DOHH2 (cell line): ENCODE results near the gene ANGEL2.
A peak's percentile ranks its signal among the peaks of the same experiment; 100 is the strongest.
"Not testable (repeated sequence)": the region's sequence is repeated elsewhere in the genome, so short reads cannot be mapped to it uniquely, and the experiment has no call there.

Experiments used
- H3F3A ChIP-seq: fragments of 200-600 bp; sonication (generic), shearing (Covaris generic); 2 replicates; pipeline ENCODE4 v1.6.0; 2016; ENCODE audit warnings: antibody characterized with exemption, mild to moderate bottlenecking; ENCODE audit not compliant: control insufficient read depth, insufficient read depth
- H3K27ac ChIP-seq: fragments of 200-600 bp; sonication (generic); 2 replicates; pipeline ENCODE4 v1.5.1; 2014; ENCODE audit warnings: low read depth, mild to moderate bottlenecking, low read length, moderate library complexity
- H3K27me3 ChIP-seq: fragments of 200-600 bp; sonication (generic); 2 replicates; pipeline ENCODE4 v1.6.1; 2014; ENCODE audit warnings: mild to moderate bottlenecking, low read length, mixed read lengths; ENCODE audit not compliant: control insufficient read depth
- H3K36me3 ChIP-seq: fragments of 200-600 bp; sonication (generic); 2 replicates; pipeline ENCODE4 v1.6.1; 2014; ENCODE audit warnings: mild to moderate bottlenecking, low read length, moderate library complexity, mixed read lengths; ENCODE audit not compliant: control insufficient read depth
- H3K4me1 ChIP-seq: fragments of 200-600 bp; sonication (generic); 2 replicates; pipeline ENCODE4 v1.6.1; 2014; ENCODE audit warnings: mild to moderate bottlenecking, low read length, mixed read lengths; ENCODE audit not compliant: control insufficient read depth
- H3K4me2 ChIP-seq: fragments of 200-600 bp; sonication (generic); 2 replicates; pipeline ENCODE4 v1.6.0; 2014; ENCODE audit warnings: mild to moderate bottlenecking, low read length, moderate library complexity
- H3K4me3 ChIP-seq: fragments of 200-600 bp; sonication (generic); 2 replicates; pipeline ENCODE4 v1.5.1; 2014; ENCODE audit warnings: mild to moderate bottlenecking, low read length, mixed read lengths
- H3K79me2 ChIP-seq: fragments of 200-600 bp; sonication (generic); 2 replicates; pipeline ENCODE4 v1.6.1; 2014; ENCODE audit warnings: mild to moderate bottlenecking, low read length, mixed read lengths; ENCODE audit not compliant: control insufficient read depth
- H3K9me2 ChIP-seq: fragments of 200-600 bp; sonication (generic); replicated peaks from 2 replicates; pipeline ENCODE4 v1.6.1; 2014; ENCODE audit warnings: mild to moderate bottlenecking, low read length, mixed read lengths; ENCODE audit not compliant: control insufficient read depth
- H3K9me3 ChIP-seq: fragments of 200-600 bp; sonication (generic); 2 replicates; pipeline ENCODE4 v1.6.1; 2014; ENCODE audit warnings: antibody characterized with exemption, low read length, mixed read lengths; ENCODE audit not compliant: control insufficient read depth, insufficient read depth
- H4K20me1 ChIP-seq: fragments of 200-600 bp; sonication (generic); 2 replicates; pipeline ENCODE4 v1.6.0; 2014; ENCODE audit warnings: low read depth, mild to moderate bottlenecking, antibody characterized with exemption, low read length, moderate library complexity; ENCODE audit not compliant: control insufficient read depth, insufficient read depth
- CTCF ChIP-seq: fragments of 200-600 bp; sonication (generic); IDR thresholded peaks from one replicate; pipeline ENCODE4 v1.5.1; 2014; ENCODE audit warnings: antibody characterized with exemption, mild to moderate bottlenecking, low read depth, low read length; ENCODE audit not compliant: poor library complexity, severe bottlenecking
- EZH2phosphoT487 ChIP-seq: fragments of 200-600 bp; sonication (generic); IDR thresholded peaks from 2 replicates; pipeline ENCODE4 v1.6.1; 2017; ENCODE audit warnings: borderline replicate concordance, mild to moderate bottlenecking, antibody characterized with exemption, low read length, moderate library complexity, mixed read lengths

The ANGEL2 gene

GRCh38 chr1:213051127-213051880 is 35.6 kb upstream of the ANGEL2 start, which contains the start of gene RPS6KC1:
TSS of gene RPS6KC1 (plus strand) at chr1:213051241. CDS start at chr1:213051405, 164 bp downstream.
- Histone ChIP-seq H3K27me3 (no peaks in the 10 kb centered on the region), H4K20me1 (no peaks in the 10 kb centered on the region), H3K4me2 (peak within 1 kb of the TSS; percentile 64), H3K27ac (peak within 1 kb of the TSS; percentile 4; the same call in 1 of the 2 replicates), H3K4me1 (peaks cover 13% of the 10 kb centered on the region), H3K36me3 (no peaks in the 10 kb centered on the region), H3K9me2 (no peaks in the 10 kb centered on the region; the same call in 1 of the 2 replicates), H3F3A (no peaks in the 10 kb centered on the region; the same call in 1 of the 2 replicates), H3K9me3 (peaks cover 4% of the 10 kb centered on the region), H3K79me2 (peaks cover 11% of the 10 kb centered on the region; the same call in 1 of the 2 replicates), H3K4me3 (peak within 1 kb of the TSS; percentile 80)
- TF ChIP-seq CTCF (no peak), EZH2phosphoT487 (no peak)

- no peak for TF ChIP-seq CTCF
- TF ChIP-seq EZH2phosphoT487 = no peak
- peak overlapping the region; percentile 80 for H3K4me3 ChIP-seq
Measured at GRCh38 chr1:213050745-213051126, 35.1 kb upstream of the ANGEL2 start.

DNA sequence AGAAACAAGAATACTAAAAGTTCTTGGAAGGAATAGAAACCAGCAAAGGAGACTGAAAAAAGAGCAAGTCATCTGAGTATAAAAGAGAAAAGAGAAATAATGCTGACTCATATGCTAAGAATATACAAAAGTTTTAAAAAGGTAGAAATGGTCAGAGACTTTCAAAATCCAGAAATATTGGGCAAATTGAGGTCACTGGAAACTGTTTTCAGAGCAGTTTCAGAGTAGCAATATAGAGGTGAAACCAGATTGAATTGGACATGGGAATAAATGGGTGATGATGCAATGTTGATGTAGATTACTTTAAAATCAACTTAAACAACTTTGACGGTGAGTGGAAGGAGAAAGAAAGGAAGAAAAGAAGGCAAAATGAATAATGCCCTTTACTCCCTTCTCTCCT is 33.6 kb upstream of the ANGEL2 start:
- H3K4me3 ChIP-seq = no peak overlapping the region
- TF ChIP-seq CTCF (no peak), EZH2phosphoT487 (no peak)
- H3K36me3 ChIP-seq = no peaks in the 10 kb centered on the region
- H3F3A ChIP-seq = no peaks in the 10 kb centered on the region; the same call in 1 of the 2 replicates
- H3K9me2 ChIP-seq = no peaks in the 10 kb centered on the region; the same call in 1 of the 2 replicates
- peaks cover 13% of the 10 kb centered on the region for H3K4me1 ChIP-seq
- H3K9me3 ChIP-seq = peaks cover 4% of the 10 kb centered on the region
- H3K27ac ChIP-seq = no peak overlapping the region
- H4K20me1 ChIP-seq = no peaks in the 10 kb centered on the region
- no peaks in the 10 kb centered on the region for H3K27me3 ChIP-seq
- H3K79me2 ChIP-seq = peaks cover 4% of the 10 kb centered on the region; the same call in 1 of the 2 replicates
- no peak overlapping the region for H3K4me2 ChIP-seq

More at GRCh38 chr1:213050745-213051126, 35.1 kb upstream of the ANGEL2 start:
- peak overlapping the region; percentile 64 for H3K4me2 ChIP-seq
- no peaks in the 10 kb centered on the region for H3K27me3 ChIP-seq
- H3K27ac ChIP-seq = peak overlapping the region; percentile 4; the same call in 1 of the 2 replicates
- H3K79me2 ChIP-seq = peaks cover 8% of the 10 kb centered on the region; the same call in 1 of the 2 replicates
- peaks cover 13% of the 10 kb centered on the region for H3K4me1 ChIP-seq
- no peaks in the 10 kb centered on the region; the same call in 1 of the 2 replicates for H3F3A ChIP-seq
- no peaks in the 10 kb centered on the region for H4K20me1 ChIP-seq
- H3K36me3 ChIP-seq = no peaks in the 10 kb centered on the region
- peaks cover 4% of the 10 kb centered on the region for H3K9me3 ChIP-seq
- no peaks in the 10 kb centered on the region; the same call in 1 of the 2 replicates for H3K9me2 ChIP-seq

DNA sequence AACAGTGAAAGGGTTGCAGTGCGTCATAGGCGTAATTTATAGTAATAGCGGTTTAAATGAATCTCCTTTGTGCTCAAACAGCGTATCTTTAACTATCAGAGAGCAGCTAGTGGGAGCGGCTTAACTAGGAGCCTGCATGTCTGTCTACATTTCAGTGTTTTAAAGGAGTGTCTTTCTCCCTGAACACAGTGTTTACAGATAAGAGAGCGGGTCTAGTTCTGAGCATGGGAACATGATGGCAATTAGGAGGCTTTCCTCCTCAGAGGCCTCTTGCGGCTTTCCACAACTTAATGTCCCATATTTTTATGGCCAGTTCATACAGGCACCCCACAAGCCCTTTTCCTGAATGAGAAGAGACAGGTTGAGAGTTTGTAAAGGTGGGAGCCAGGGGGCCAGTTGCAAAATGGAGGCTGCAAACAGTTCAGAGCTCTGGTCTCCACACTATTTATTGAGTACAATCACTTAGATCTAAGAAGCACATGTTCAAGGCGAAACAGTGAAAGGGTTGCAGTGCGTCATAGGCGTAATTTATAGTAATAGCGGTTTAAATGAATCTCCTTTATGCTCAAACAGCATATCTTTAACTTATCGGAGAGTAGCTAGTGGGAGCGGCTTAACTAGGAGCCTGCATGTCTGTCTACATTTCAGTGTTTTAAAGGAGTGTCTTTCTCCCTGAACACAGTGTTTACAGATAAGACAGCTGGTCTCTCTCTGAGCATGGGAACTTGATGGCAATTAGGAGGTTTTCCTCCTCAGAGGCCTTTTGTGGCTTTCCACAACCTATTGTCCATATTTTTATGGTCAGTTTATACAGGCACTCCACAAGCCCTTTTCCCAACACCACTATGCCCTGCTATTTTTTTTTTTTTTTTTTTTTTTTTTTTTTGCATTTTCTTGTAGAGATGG is 29.9 kb upstream of the ANGEL2 start:
- H3K4me3 ChIP-seq, H3F3A ChIP-seq, H3K4me2 ChIP-seq, H3K36me3 ChIP-seq, H4K20me1 ChIP-seq, H3K79me2 ChIP-seq, H3K9me2 ChIP-seq, H3K27ac ChIP-seq, H3K4me1 ChIP-seq, H3K27me3 ChIP-seq, H3K9me3 ChIP-seq: not testable (repeated sequence)
